GM18511 (cell line): ENCODE results near the gene POLD3.
"Not testable (repeated sequence)": the region's sequence is repeated elsewhere in the genome, so short reads cannot be mapped to it uniquely, and the experiment has no call there.

ENCODE experiments used
- ATAC-seq: cut with Tn5 transposase; IDR thresholded peaks from one replicate; pipeline ENCODE4 v1.9.1; 2021; ENCODE audit warnings: mild to moderate bottlenecking, moderate library complexity; ENCODE audit not compliant: unreplicated experiment

Gene POLD3

DNA sequence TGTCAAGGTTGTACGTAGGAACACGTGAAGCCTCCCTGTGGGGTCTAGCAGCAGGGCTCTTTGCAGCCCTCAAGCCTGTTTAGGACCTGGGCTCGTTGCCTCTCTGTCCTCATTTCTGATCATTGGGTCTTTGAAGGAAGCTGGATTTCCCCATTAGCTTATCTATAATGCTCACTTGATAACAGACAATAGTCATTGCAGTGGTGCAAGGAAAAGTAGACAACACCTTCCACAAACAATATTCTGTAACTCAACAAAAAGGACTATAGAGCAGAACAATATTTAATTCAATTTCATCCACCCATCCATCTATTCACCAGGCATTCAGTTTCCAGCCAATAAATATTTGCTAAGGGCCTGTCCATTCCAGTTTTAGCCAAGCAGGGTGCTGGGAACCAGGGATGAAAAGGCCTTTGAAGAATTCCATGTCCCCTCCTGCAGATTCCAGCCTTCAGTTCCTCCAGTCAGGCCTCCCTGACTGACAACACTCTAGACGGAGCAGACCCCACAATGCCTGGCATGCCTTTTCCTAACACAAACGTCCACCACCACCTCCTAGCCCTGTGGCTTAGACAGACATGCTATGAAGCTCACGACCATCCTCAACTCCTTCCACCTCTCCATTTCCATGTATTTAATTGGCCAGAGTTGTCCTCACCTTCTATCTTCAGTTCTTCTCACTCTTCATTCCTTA lies 12.7 kb upstream of the POLD3 start:
- ATAC-seq: no peak

DNA sequence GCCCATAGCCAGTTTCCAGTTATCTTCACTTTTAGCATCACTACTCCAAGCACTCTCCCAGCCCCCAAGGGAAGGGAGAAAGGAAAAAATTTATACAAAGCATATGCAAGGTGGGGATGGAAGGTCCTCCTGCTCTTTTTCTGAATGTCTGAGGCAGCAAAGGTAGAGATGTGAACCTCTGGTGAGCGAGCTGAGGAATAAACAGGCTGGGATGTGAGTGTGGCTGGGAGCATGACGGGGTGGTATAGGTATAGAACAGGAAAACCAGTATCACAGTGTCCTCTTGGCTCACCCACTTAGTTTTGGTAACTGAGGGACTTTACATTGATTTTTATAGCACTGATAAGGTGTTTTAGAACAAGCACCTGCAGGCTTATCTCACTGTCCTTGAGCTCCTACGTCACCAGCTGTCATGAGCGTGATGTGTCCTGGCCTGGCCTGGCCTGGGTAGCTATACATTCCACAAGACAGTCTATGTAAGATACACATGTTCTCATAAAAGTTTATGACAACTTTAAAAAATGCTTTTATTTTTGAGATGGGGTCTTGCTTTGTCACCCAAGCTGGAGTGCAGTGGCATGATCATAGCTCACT lies 10.3 kb upstream of the POLD3 start:
- no peak for ATAC-seq

DNA sequence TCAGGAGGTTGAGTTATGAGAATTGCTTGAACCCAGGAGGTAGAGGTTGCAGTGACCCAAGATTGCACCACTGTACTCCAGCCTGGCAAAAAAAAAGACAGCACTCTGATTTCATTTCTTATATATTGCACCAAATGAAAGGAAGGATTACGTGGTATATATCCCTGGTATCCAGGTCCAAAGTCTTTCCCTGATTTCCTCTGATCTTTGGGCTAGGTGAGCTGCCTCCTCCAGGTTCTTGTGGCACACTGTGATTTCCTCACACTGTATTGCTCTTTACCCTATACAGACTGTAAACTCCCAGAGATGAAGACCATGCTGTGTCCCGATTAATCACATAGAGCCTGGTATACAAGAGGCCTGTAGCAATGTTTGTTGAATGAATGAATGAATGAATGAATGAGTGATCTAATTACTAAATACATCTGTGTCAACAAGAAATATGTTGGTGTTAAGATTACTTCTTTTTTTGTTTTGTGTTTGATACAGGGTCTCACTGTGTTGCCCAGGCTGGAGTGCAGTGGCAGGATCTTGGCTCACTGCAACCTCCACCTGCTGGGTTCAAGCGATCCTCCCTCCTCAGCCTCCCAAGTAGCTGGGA lies 9.3 kb upstream of the POLD3 start:
- ATAC-seq: no peak

DNA sequence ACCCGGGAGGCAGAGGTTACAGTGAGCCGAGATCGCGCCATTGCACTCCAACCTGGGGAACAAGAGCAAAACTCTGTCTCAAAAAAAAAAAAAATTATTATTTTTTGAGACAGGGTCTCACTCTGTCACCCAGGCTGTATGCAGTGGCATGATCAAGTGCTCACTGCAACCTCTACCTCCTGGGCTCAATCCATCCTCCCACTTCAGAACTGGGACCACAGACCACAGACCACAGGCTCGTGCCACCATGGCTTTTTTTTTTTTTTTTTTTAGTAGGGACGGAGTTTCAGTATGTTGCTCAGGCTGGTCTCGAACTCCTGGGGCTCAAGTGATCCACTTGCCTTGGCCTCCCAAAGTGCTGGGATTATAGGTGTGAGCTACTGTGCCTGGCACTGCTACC lies 1.9 kb upstream of the POLD3 start:
- ATAC-seq: not testable (repeated sequence)

DNA sequence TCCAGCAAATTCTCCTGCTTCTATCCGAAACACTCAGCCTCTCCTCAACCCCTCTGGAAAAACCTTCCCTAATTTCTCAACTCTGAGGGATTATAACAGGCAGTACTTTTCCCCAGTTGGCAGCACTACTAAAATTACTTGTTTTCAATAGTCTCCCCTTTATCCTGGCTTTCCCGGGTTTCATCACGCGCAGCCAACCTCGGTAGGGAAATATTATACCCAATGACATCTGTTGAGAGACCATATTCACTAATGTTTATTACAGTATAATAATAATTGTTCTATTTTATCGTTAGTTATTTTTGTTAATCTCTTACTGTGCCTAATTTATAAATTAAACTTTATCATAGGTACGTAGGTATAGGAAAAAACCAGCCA lies 330 bp upstream of the POLD3 start:
- peak; percentile 10 for ATAC-seq

DNA sequence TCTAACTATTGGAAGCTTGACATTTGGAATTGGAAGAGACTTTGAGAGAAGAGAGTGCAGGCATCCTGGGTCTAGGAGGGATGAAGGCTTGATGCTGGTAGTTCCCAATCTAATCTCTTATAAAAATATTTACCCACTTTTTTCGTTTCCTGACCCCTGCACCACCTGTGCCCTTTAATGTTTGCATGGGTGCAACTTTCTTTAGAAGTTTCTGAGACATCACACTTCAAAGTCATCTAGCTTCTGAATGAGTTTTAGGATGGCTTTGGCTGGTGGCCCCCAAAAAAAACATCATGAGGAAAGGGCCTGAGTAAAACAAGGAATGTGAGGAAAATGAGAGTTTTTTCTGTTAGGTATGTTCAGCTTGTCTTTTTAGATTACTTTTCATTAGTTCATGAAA lies 1.1 kb downstream of the POLD3 start:
- no peak for ATAC-seq

- ATAC-seq: no peak
Observed at GRCh38 chr11:74602637-74603556, 10.5 kb downstream of the POLD3 start.

DNA sequence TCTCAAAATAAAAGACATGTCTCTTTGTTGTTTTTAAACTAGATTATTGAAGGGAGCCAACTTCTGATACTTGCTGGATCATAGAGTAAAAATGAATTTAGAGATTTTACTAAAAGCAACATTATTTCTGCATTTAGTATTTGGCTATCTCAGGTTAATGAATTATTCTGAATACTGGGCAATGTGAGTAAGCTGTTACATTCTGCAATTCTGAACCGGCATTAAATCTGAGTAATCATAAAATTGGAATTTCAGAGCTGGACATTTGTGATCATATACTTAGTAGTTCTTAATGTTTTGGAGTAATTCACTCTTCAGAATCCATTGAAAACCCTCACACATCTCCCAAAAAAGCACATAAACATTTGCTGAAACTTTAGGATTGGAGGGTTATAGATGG lies 11.5 kb downstream of the POLD3 start:
- no peak for ATAC-seq

GRCh38 chr11:74604311-74604710 lies 11.9 kb downstream of the POLD3 start:
- ATAC-seq: no peak

- no peak for ATAC-seq
Observed at GRCh38 chr11:74605403-74605802, 13.0 kb downstream of the POLD3 start.

GRCh38 chr11:74608431-74608830 lies 16.0 kb downstream of the POLD3 start:
- no peak for ATAC-seq

DNA sequence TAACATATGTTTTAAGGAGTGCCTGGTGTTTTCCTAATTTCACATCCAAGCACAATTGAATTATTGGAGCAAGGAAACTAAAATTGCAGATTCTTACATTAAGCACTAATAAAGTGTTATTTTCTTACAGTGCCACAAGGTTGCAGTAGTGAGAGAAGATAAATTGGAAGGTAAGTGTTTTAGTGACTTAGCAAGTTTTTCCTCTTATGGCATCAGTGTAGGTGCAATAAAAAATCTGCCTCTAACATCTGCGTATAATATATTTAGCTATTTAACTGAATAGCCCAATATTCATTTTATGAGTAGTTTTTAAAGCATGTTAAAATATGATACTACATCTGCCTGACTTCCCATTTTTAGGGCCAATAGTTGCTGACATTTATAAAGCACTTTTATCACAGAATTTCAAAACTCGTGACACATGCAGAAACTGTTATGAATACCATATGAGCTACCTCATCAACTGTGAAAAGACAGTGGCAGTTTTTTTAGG lies 19.0 kb downstream of the POLD3 start:
- no peak for ATAC-seq

DNA sequence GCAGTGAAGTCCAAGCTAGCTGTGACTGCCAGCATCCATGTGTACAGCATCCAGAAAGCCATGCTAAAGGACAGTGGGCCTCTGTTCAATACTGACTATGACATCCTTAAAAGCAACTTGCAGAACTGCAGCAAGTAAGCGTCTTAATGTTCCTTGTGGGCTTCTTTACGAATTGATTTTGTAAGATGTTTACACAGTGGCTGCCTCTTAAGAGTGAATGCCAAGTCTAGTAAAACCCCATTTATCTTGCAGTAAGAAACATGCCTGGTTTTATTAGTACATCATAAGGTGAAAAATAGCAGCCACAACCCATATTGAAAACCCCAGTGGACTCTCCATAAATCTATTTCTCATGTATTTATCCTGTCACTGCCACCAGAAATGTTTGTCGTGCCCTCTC lies 20.5 kb downstream of the POLD3 start:
- ATAC-seq: no peak

DNA sequence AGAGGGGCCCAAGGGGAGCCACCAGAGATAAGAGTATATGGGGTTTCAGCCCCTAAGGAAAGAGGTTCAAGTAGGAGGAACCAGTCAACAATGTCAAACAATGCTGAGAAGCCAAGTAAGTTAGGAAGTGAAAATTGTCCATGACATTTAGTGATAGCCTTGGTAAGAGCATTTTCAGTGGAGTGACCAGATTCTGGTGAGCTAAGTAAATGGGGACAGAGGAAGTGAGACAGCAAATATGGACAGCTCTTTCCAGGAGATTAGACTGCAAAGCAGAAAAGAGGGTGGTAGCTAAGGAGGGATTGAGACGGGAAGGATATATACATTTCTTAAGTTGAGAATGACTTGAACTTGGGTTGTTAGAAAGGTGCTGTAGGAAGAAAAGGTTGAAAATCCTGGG lies 22.9 kb downstream of the POLD3 start:
- ATAC-seq: no peak

DNA sequence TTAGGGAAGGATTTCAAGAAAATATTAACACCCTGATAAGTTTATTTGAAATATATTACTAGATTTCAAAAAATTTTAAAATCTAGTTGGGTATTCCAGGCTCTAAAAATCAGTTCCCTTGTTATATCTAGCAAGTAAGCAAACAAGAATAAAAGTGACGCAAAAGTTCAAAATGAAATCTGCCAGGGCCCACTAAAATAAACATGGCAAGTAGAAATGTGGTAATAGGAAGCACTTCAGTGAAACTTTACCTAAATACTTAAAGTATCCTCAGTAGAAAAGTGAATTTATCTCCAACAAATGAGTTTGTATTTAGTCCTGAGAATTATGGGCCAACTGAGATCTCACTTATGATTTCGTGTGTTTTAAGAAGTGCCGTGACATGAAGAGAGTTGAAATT lies 23.6 kb downstream of the POLD3 start:
- no peak for ATAC-seq

DNA sequence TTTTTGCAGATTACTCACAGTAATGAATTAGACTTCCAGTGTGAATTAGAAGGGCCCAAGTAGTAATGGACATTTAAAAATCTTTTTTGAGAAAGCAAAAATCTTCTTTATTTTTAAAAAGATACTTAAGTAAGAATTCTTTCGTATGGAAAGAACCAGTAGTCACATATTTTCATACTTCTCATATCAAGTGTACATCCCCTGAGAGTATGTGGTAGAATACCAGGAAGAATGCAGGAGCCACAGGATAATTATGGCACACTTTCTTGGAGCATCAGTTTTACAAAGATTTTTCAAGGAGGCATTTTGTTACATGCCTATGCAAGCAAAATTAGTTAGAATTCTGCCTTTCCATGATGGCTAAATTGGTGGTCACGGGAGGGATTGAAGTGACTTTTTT lies 28.1 kb downstream of the POLD3 start:
- ATAC-seq: no peak

- no peak for ATAC-seq
Observed at GRCh38 chr11:74626130-74626529, 33.7 kb downstream of the POLD3 start.

DNA sequence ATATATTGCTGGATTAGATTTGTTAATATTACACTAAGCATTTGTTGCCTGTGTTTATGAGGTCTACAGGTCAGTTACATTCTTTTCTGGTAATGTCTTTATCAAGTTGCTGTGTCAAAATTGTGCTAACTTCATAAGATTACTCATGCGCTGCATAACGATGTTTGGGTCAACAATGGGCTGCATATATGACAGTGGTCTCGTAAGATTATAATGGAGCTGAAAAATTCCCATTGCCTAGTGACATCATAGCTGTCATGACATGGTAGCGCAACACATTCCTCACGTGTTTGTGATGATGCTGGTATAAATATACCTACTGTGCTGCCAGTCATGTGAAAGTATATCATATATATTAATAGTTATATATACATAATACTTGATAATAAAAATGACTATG lies 34.2 kb downstream of the POLD3 start:
- no peak for ATAC-seq

- ATAC-seq: no peak
Observed at GRCh38 chr11:74627381-74627780, 35.0 kb downstream of the POLD3 start.

GRCh38 chr11:74630043-74630442 lies 37.7 kb downstream of the POLD3 start:
- no peak for ATAC-seq
